Amniotic epithelial cell (primary cell): ENCODE measurements around the gene EXD3.
A peak's percentile ranks its signal among the peaks of the same experiment; 100 is the strongest.

ENCODE experiments used
- DNase-seq: peaks from one replicate; pipeline ENCODE4 v3.0.0-alpha.2; 2010; ENCODE audit warnings: low read depth

The EXD3 gene

DNA sequence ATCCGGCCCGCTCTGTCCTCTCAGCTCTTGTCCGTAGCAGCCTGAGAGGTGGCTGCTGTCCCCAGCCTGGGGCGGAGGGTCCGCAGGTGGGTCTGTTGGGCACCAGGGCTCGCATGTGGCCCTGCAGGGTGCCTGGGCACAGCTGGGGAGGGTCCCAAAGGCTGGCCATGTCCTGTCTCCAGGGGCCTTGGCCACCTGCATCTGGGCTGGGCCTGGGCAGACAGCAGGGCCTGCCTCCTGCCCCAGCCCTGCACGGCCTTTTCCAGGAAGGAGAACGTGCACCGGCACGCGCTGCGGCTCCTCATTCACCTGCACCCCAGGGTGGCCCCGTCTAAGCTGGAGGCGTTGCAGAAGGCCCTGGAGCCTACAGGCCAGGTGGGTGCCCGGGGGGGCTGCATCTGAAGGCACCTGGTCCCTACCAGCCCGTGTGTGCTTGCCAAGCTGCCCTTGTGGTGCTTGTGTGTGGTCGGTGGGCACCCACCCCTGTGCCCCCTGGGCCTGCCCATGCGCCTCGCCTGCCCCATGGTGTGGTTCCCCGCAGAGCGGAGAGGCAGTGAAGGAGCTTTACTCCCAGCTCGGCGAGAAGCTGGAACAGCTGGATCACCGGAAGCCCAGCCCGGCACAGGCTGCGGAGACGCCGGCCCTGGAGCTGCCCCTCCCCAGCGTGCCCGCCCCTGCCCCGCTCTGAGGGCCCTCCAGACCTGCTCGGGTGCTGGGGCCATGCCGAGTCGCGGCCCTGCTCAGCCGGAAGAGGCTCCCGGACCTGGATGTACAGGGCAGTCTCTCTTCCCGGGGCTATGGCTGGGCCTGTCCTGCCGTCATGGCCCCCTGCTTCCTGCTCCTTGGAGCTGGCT, 150.5 kb downstream of the EXD3 start:
- no peak for DNase-seq

DNA sequence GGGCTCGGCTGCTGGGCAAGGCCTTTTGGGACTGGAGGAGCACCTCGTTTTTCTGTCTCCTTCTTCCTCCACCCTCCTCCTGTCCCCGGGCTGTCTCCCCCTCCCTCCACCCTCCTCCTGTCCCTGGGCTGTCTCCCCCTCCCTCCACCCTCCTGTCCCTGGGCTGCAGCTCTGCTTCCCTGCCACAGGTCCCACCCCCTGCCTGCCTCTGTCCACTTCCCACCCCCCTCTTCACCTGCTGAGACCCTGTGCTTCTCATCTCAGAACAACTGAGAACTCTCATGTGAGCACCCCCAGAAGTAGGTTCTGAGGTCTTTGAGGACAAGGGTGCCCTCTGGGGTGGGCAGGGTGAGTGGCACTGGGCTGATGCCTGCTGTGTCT, 151.3 kb downstream of the EXD3 start:
- no peak for DNase-seq

DNA sequence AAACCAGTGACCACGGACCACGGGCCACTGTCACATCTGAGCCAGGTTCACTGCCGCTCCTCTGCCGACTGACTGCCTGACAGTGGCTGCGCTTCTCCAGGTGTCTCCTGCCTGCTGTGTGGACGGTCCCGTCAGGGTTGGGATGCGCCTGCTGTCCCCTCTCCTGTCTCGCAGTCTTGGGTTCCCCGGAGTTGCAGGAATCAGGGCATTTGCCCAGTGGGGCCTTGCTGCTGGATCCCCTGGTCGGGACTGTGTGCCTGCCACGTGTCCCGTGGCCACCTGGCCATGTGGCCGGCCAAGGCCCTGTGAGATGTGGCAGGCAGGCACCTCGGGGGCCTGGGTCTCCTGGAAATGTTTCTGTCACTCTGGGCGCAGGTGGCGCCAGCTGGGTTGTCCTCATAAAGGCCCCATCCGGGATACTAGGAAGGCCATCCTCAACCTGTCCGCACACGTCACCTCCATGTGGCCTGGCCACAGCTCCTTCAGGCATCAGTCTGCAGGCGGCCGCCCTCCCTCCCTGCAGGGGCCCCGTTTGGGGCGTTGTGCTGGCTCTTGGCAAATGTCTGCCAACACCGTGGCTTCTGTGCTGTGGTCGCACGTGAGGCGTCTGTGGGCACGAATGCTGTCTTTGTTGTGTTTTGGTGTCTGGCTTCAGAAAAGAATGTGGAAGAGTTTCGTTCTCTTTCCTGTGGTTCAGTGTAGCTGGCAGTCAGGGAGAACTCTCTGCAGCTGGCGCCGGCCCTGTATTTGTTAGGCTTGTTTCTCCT, 151.8 kb downstream of the EXD3 start:
- no peak for DNase-seq

DNA sequence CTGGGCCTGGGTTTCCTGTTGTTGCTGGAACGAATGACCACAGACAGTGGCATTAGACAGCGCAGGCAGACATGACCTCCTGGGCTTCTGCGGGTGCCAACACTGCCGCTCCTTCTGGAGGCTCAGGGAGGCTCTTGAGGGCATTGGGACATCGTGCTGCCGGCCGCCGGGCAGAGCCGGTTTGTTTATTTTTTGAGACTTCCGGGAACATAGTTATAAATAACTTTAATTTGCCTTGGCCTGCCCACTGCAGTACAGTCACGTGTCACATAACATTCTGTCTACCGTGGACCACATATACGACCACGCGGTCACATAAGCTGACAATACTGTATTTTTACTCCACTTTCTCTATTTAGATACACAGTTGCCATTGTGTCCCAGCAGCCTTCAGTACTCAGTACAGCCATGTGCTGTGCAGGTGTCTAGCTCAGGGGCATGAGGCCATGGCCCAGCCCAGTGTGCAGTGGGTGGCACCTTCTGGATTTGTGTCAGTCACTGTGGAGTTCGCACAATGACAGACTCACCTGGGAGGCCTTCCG, 153.7 kb downstream of the EXD3 start:
- DNase-seq, result peak; percentile 21

DNA sequence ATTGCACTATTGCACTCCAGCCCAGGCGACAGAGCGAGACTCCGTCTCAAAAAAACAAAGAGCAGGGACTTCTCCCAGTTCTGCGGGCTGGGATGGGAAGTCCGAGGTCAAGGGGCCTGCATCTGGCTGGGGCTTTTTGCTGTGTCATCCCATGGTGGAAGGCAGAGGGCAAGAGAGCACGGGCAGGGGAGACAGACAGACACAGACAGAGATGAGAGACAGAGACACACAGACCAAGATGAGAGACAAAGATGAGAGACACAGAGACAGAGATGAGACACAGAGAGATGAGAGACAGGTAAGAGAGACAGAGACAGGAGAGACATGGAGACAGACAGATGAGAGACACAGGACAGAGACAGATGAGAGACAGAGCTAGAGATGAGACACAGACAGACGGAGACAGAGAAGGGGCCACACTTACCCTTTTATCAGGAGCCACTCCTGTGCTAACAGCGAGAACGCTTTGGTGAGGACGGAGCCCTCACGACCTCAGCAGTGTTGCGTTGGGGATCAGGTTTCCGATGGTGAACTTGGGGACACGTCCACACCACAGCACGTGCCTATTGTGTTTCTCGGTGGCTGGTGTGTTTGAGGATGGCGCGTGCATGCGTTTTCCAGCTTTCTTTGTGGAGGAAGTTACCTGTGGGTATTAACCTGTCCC, 154.3 kb downstream of the EXD3 start:
- no peak for DNase-seq

DNA sequence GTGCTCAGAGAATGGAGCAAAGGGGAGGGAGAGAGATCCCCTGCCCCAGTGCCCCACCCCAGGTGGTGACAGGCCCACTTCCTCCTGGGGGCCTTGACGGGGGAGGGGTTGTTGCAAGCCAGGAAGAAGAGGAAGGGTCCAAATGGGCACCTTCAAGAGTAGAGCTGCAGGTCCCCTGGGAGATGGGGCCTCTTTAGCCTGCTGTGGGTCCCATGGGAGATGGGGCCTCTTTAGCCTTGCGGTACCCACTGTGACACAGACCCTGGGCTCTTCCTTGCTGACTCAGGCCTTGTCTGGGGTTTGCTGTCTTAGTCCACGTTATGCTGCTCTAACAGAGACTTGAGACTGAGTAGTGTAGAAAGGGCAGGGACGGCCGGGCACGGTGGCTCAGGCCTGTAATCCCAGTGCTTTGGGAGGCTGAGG, 155.0 kb downstream of the EXD3 start:
- DNase-seq, result peak; percentile 47

DNA sequence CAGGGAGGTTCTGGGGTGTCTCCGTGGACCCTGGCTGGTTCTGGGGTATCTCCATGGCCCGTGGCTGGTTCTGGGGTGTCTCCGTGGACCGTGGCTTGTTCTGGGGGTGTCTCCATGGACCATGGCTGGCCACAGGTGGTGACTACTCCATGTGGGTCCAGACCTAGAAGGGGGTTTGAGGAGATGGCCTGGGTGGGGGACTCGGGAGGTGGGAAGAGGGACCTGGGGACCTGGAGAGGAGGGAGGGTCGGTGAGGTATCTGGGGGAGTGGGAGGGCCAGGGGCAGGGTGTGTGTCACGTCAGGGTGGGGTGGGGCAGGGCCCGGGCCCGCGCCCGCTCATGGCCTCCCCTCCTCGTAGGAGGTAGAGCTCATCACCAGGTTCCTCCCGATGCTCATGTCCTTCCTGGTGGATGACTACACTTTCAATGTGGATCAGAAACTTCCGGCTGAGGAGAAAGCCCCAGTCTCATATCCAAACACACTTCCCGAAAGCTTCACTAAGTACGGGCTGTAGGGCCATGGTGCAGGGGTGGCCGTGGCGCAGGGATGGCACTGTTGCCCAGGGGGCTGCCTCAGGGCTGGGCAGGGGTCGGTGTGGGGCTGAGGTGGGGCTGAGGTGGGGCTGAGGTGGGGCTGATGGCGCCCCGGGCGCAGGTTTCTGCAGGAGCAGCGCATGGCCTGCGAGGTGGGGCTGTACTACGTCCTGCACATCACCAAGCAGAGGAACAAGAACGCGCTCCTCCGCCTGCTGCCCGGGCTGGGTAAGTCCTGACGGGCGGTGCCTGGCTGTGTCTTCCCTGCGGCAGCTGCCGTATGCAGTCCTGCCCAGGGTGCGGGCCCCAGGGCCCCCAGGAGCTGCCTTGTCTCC, 156.1 kb downstream of the EXD3 start:
- DNase-seq, result no peak

DNA sequence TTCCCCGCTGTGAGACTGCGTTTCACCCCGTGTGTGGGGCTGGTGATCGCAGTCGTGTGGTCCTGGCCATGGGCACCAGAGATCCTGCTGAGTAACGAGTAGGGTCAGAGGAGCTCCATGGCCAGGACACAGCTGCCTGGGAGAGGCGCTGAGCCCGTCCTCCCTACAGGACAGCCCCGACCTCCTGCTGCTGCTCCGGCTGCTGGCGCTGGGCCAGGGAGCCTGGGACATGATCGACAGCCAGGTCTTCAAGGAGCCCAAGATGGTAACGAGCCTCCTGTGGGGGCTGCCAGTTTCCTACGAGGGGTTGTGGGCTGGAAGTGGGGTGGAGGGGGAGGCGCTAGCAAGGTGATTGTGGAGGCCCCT, 156.8 kb downstream of the EXD3 start:
- no peak for DNase-seq

DNA sequence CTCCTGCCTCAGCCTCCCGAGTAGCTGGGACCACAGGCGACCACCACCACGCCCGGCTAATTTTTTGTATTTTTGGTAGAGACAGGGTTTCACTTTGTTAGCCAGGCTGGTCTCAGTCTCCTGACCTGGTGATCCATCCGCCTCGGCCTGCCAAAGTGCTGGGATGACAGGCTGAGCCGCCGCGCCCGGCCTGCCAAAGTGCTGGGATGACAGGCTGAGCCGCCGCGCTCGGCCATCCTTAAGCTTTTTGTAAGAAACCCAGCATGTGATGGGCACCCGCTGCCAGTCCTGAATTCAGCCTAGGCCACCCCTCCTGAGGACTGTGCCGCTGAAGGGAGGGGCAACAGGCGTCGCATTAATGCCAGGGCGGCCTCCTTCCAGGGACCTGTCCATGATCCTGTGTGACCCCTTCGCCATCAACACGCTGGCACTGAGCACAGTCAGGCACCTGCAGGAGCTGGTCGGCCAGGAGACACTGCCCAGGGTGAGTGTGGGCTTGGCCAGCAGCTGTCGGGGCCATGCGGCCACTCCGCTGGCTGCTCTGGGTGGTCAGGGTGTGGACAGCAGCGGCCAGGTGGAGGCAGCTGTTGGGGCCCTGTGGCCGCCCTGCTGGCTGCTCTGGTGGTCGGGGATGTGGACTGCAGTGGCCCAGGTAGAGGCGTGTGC, 157.3 kb downstream of the EXD3 start:
- DNase-seq, result no peak

DNA sequence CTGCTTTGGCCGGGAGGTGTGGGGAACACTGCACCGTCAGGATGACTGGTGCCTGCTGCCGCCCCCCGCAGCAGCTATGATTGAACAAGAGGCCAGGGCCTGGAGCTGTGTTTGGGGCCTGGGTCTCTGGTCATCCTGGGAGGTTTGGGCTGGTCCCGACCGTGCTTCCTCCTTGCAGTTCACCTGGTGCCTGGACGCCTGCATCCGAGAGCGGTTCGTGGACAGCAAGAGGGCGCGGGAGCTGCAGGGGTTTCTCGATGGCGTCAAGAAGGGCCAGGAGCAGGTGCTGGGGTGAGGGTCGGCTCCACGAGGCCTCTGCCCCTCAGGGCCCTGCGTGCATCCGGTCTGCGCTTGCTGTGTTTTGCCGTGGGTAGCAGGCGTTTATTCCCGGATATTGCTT, 158.9 kb downstream of the EXD3 start:
- no peak for DNase-seq

DNA sequence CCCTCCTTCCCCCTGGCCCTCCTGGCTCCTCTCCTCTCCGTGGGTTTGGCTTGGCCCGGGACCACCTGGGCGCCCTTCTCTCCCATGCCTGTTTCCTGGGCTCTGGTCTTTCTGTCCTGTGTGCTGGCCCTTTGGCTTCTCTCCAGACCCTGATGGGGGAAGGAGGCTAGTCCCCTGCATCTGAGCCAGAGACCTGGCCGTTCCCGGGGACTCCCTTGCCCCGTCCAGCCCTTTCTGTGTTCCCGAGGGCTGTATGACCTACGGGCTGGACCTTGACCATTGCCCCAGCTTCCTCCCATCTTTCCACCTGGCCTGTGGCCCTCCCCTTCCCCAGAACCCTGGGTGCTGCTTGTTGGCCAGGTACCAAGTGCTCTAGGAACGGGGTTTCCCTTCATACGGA, 159.5 kb downstream of the EXD3 start:
- no peak for DNase-seq

DNA sequence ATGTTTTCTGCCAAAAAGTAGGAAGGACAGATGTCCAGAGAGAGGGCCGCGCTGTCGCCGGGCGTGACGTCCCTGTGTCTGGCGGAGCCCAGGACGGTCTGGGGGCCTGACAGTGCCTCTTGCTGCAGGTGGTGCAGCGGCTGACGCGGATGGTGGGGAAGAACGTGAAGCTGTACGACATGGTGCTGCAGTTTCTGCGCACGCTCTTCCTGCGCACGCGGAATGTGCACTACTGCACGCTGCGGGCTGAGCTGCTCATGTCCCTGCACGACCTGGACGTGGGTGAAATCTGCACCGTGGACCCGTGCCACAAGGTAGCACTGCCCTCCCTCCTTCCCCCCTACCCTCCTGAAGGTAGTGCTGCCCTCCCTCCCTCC, 160.1 kb downstream of the EXD3 start:
- no peak for DNase-seq

DNA sequence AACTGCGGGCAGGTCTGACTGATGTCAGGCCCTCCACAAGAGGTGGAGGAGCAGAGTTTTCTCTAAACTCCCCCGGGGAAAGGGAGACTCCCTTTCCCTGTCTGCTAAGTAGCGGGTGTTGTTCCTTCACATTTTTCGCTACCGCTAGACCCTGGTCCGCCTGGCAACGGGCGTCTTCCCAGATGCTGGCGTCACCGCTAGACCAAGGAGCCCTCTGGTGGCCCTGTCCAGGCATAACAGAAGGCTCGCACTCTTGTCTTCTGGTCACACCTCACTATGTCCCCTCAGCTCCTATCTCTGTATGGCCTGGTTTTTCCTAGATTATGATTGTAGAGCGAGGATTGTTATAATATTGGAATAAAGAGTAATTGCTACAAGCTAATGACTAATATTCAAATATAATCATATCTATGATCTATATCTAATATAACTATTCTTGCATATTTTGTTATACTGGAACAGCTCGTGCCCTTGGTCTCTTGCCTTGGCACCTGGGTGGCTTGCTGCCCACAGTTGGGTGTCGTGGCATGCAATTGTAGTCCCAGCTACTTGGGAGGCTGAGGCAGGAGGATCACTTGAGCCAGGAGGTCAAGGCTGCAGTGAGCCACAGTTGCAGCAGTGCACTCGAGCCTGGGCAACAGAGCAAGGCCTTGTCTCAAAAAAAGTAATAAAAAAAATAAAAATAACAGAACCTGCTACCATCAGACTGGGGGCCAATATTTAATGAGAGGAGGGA, 160.6 kb downstream of the EXD3 start:
- DNase-seq, result peak; percentile 41
